NOMO-1 (cell line): ENCODE measurements around the gene RRP15.

Experiments
- DNase-seq, 2 experiments: peaks; one replicate each; lab custom pipeline; 2025; ENCODE audit not compliant: unreplicated experiment in 2 of 2; lab: John Stamatoyannopoulos, UW

The RRP15 gene

DNA sequence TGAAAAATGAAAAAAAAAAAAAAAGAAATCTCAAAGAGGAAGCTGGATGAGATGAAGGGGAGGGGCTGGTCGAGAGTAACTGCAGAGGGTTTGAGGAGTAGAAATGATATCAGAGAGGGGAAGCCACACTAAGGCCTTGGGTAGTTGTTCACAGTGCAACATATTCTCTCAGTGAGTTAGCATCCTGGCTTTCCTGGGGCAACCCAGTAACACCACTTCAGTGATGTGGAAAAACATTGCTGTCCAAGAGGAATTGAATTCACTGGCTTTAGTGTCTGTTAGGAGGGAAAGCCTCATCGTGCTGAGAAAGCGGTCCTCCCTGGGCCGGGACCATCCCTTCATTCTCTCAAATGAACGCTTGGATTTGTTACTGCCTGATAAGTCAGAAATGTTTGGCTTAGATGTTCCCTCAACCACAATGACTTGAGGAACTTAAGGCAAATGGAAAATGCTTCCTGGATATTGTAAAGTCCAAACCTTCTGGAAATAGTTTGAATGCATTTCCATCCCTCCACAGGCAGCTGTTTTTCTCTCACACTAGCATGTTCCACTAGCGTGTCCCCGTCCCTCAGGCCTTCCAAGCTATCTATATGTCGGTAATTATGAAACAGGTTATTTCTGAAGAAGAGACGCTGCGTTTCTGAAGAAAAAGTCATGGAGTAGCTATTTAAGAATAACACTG is 72.3 kb downstream of the RRP15 start:
- DNase-seq, result peak; percentile 43 to 70

DNA sequence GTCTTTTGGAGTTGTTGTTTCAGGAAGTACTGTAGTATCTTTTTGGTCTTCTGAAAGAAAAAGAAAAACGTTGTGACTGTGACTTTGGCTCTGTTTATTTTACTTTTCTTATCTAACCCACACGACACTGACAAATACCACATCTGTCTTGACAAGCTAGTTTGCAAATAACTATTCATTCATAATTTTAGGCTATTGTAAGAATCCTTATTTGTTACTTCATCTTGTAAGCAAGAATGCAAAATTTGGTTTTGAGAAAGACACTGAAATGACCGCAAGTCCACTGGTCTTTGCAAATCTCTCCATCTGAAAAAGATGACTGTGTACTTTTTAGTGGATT is 72.8 kb downstream of the RRP15 start:
- no peak for DNase-seq

DNA sequence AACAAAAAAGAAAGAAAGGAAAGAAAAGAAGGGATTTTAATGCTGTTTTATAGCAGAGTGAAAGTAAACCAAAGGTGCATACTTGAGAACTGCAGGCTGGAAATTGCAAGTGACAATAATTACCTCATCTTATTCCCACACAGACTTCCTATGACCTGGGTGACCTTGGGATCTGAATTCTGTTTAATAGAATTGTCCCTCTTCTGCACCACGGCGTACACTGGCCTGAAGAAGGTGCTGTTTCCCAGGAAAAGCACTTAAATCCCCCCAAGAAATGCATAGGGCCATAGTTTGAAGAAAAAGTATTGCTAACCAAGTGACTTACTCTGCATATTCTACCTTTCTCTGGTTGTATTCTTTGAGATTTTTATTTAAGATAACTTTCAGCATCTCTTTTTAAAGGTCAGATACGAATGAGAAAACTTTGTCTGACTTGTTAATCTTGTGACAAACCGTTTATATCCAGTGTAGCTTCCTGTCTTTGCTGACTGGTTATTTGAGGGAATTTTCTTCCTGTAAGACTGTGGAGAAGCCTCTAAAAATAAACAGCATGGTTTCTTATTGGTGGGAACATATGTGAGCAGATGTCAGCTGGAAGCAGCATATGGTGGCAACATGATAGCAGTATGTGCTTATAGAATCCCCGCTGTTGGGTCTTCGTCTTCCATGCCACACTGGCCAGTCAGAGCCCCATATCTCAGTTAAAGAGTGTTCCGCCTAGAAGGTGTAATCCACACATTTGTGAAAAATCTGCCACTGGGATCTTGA is 76.4 kb downstream of the RRP15 start:
- no peak for DNase-seq

- DNase-seq, result no peak
These were observed 77.5 kb downstream of the RRP15 start for GRCh38 chr1:218362418-218363076.

DNA sequence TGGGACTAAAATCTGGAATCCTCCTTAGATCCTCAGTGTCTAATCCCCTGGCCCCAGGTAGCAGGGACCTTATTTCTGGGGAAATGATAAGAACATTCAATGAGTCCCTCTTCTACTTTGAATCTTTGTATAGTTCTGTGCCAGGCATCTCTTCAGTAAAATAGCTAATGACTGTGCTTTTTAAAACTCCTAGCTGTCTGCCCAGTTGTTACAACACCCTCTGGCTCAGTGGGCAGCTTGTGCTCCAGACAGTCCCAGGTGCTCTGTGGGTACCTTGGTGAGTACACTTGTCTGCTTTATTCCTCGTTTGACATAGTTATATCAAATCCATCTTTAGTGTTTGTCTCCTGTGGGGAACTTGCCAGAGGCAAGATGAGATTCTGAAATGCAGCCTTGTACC is 78.0 kb downstream of the RRP15 start:
- no peak for DNase-seq

- DNase-seq, result no peak
These were observed 79.1 kb downstream of the RRP15 start for GRCh38 chr1:218364028-218364710.

DNA sequence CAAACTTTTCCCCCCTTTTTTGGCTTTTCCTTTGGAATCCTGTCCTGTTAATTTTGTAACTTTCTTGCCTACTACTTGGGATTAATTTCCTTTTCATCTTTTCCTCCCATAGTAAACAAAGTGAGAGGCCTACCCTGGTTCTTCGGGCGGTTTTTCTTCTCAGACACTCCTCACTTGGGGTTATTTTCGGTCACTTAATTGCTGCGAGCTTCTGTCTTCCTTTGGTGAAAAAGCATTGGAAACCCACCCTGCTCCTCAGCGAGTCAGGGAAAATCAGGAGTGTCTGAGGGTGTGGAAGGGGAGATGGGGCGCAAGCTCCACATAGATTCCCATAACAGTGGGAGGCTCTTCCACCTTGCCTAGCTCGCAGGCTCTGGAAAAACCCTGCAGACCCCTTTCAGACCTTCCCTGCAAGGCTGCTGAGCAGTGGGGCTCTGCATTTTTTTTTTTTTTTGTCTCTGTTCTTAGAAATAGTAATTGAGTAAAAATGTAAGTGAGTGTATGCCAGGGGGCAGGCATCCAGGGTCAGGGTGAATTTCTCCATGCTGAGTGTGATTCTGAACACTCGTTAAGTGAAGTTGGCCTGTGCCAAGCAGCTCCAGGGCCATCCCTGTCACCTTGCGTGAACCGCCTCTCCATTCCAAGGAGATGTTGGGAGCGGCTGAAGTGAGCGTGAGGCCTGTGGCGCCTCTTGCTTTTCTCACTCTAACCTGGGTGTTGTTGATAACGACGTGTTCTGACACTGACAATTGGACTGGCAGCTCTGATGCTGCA is 80.3 kb downstream of the RRP15 start:
- no peak for DNase-seq

- no peak for DNase-seq
These were observed 81.4 kb downstream of the RRP15 start for GRCh38 chr1:218366322-218367052.

- no peak for DNase-seq
These were observed 82.0 kb downstream of the RRP15 start for GRCh38 chr1:218367118-218367517.

- DNase-seq, result no peak
These were observed 83.6 kb downstream of the RRP15 start for GRCh38 chr1:218368686-218369085.

- no peak for DNase-seq
These were observed 84.8 kb downstream of the RRP15 start for GRCh38 chr1:218369688-218370511.

GRCh38 chr1:218371927-218372672 is 87.0 kb downstream of the RRP15 start:
- DNase-seq, result no peak

DNA sequence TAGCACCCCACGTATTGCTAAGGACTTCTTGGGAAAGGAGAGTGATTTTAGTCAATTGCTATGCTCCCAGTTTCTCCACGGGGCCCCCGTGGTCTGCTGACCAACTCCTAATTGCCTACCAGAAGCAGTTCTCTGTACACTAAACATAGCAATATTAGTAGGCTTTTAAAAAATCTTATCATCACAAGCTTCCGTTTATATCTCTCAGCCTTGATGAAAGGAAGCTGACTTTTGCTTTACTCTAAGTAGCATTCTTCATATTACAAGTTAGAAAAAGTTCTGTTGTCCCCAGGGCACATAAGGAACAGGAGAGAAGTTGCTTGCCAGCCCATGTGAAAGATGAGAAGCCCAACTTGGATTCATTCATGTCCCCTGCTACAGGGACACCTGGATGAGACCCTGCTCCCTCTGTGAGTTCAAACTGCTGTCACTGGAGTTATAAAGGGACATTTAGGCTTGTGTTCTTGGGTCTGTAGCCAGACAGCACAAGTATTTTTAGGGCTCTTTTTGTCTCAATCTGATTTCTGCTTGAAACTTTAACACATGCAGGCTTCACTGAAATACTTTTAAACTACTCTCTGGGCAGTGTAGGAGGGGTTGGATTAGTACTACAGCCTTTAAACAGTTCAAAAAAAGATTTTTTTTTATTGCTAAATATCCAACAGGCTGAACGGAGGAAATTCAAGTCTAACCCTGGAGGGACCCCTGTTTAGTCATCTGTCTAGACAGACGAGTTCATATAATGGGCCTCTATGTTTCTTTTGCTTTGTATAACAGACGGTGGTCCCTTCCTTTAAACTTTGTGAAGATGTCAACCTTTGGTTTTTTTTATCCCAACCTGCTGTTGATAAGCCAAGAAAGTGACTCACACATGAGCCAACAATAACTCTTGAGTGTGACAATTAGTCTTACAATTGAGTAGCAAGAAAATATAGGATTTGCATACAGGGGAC is 89.6 kb downstream of the RRP15 start:
- DNase-seq, result no peak

GRCh38 chr1:218376722-218377121 is 91.6 kb downstream of the RRP15 start:
- no peak for DNase-seq

DNA sequence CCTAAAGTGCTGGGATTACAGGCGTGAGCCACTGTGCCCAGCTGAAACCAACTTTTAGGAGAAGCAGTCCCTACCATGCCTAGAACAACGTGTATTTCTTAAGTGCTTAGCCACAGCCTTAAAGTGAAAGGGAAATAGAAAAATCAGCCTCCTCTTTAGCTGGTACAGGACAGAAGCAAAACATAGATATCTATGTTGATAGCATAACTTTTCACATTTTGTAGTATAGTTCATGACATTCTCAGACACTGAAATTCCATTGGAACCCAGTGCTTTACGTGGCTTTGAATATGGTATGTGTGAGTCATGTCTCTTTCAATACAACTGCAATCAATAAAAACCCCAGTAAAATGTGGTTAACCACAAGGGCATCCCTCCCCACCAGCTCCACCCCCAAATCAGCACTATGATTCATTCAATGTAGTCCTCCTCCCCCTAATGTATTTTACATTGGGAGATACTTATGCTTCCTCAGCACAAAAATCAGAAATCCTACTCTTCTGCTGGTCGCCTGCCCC is 92.1 kb downstream of the RRP15 start:
- peak; percentile 75 to 76 for DNase-seq

- no peak for DNase-seq
These were observed 95.3 kb downstream of the RRP15 start for GRCh38 chr1:218380125-218380977.
